Esophagus squamous epithelium (tissue), 5 donors: ENCODE results near the gene FCHSD2. TPM values are rescaled to one million over a fixed set of nuclear protein-coding genes. Genes with fewer than 3 reads are reported as not detected.

ENCODE experiments used
- DNase-seq: peaks from one replicate; lab custom pipeline; 2025; lab: John Stamatoyannopoulos, UW
- H3K27ac ChIP-seq, 4 donors: fragments of 200-600 bp; sonication (generic); one replicate each; pipeline ENCODE4 v1.5.1; 2016 to 2019; ENCODE audit warnings: mild to moderate bottlenecking in 1 of 4
- H3K27me3 ChIP-seq, 4 donors: fragments of 200-600 bp; sonication (generic); 1 replicate in 3 of 4; 2 replicates in 1 of 4; pipeline versions ENCODE4 v1.5.1 to v1.6.0; 2017 to 2021; ENCODE audit warnings: antibody characterized with exemption in 1 of 4
- H3K36me3 ChIP-seq, 3 donors: fragments of 200-600 bp; sonication (generic); one replicate each; pipeline ENCODE4 v1.5.1; 2016 to 2019
- H3K4me1 ChIP-seq, 3 donors: fragments of 200-600 bp; sonication (generic); one replicate each; pipeline ENCODE4 v1.5.1; 2017 to 2019
- H3K4me3 ChIP-seq, 4 donors: fragments of 200-600 bp; sonication (generic); 1 replicate in 3 of 4; 2 replicates in 1 of 4; pipeline ENCODE4 v1.5.1; 2016 to 2019; ENCODE audit warnings: mild to moderate bottlenecking in 2 of 4, moderate library complexity in 1 of 4
- H3K9me3 ChIP-seq, 3 donors: fragments of 200-600 bp; sonication (generic); one replicate each; pipeline ENCODE4 v1.5.1; 2016 to 2019
- CTCF ChIP-seq, 6 experiments: fragments of 450-650 bp in 4 of 6; fragments of 200-600 bp in 2 of 6; sonication (generic) in 2 of 6; IDR thresholded peaks; one replicate each; pipeline ENCODE4 v1.5.1; 2016 to 2019; ENCODE audit warnings: antibody characterized with exemption in 6 of 6, mild to moderate bottlenecking in 4 of 6, moderate library complexity in 4 of 6
- POLR2A ChIP-seq, 4 donors: fragments of 450-650 bp; IDR thresholded peaks; one replicate each; pipeline ENCODE4 v1.6.1; 2017; ENCODE audit warnings: antibody characterized with exemption in 4 of 4, mild to moderate bottlenecking in 4 of 4, moderate library complexity in 3 of 4
- WGBS, 2 donors: methylation state at CpG; one replicate each; pipeline ENCODE4 v1.1.5; 2018; 5-methylcytosine and 5-hydroxymethylcytosine counted together
- intact Hi-C: fragments of 100-400 bp; cut with DNase I; formaldehyde crosslinking; loops from one replicate; pipeline ENCODE4 v1.15.0; 2022
- total RNA-seq, 4 donors: library from RNA; depleted of rRNA; stranded (reverse); fragments of >200 nt; gene quantifications; one replicate each; pipeline ENCODE4 v1.1.0, GENCODE V29; 2016
- donor health status: DM: yes; HTN: yes; CAD: no.

Gene FCHSD2
- total RNA-seq, 4 donors from 2014 or later = 4.1 to 12.8 (median 6.8) TPM

- TF ChIP-seq POLR2A (IDR thresholded peaks at IDR 0.05) (no peak), CTCF (IDR thresholded peaks at IDR 0.05) (no peak)
- Histone ChIP-seq H3K27me3 (no peaks in the 10 kb centered on the region), H3K36me3 (peaks cover 0 to 31% (median 0%) of the 10 kb centered on the region in 3 donors), H3K9me3 (no peaks in the 10 kb centered on the region), H3K4me1 (no peaks in the 10 kb centered on the region), H3K27ac (no peak overlapping the region), H3K4me3 (no peak overlapping the region)
- DNase-seq = no peak
- intact Hi-C loops = no loop called here
These were observed 244.6 kb downstream of the FCHSD2 start for GRCh38 chr11:72897506-72897905.

GRCh38 chr11:72896431-72896830 lies 245.7 kb downstream of the FCHSD2 start:
- H3K9me3 ChIP-seq = no peaks in the 10 kb centered on the region
- no peak for TF ChIP-seq POLR2A (IDR thresholded peaks at IDR 0.05)
- TF ChIP-seq CTCF (IDR thresholded peaks at IDR 0.05) = no peak
- no peaks in the 10 kb centered on the region for H3K4me1 ChIP-seq
- WGBS, 2 donors = 67 to 89% methylated on average over 1 of the region's 1 CpG
- H3K36me3 ChIP-seq = peaks cover 0 to 22% (median 0%) of the 10 kb centered on the region in 3 donors
- H3K27me3 ChIP-seq = no peaks in the 10 kb centered on the region
- no peak overlapping the region for H3K4me3 ChIP-seq
- intact Hi-C loops = no loop called here
- no peak overlapping the region for H3K27ac ChIP-seq
- no peak for DNase-seq

- Histone ChIP-seq H3K4me1 (no peaks in the 10 kb centered on the region), H3K27me3 (no peaks in the 10 kb centered on the region), H3K36me3 (peaks cover 0 to 42% (median 4%) of the 10 kb centered on the region in 3 donors), H3K4me3 (no peak overlapping the region), H3K27ac (no peak overlapping the region), H3K9me3 (no peaks in the 10 kb centered on the region)
- TF ChIP-seq CTCF (IDR thresholded peaks at IDR 0.05) (no peak), POLR2A (IDR thresholded peaks at IDR 0.05) (no peak)
- DNase-seq = no peak
- 95 to 98% methylated on average over 2 of the region's 2 CpGs for WGBS, 2 donors
- intact Hi-C loops = no loop called here
These were observed 251.2 kb downstream of the FCHSD2 start for GRCh38 chr11:72890881-72891280.

- no peak for DNase-seq
- no peaks in the 10 kb centered on the region for H3K27me3 ChIP-seq
- no peak overlapping the region for H3K4me3 ChIP-seq
- TF ChIP-seq POLR2A (IDR thresholded peaks at IDR 0.05) = no peak
- no peak for TF ChIP-seq CTCF (IDR thresholded peaks at IDR 0.05)
- no peaks in the 10 kb centered on the region for H3K9me3 ChIP-seq
- H3K36me3 ChIP-seq = peaks cover 0 to 57% (median 4%) of the 10 kb centered on the region in 3 donors
- intact Hi-C loops = no loop called here
- H3K27ac ChIP-seq = no peak overlapping the region
- H3K4me1 ChIP-seq = no peaks in the 10 kb centered on the region
These were observed 255.5 kb downstream of the FCHSD2 start for GRCh38 chr11:72886619-72887018.

GRCh38 chr11:72885749-72886609 lies 256.1 kb downstream of the FCHSD2 start:
- no peaks in the 10 kb centered on the region for H3K9me3 ChIP-seq
- H3K4me1 ChIP-seq = no peaks in the 10 kb centered on the region
- H3K27ac ChIP-seq = no peak overlapping the region
- intact Hi-C loops = no loop called here
- DNase-seq = no peak
- no peaks in the 10 kb centered on the region for H3K27me3 ChIP-seq
- TF ChIP-seq POLR2A (IDR thresholded peaks at IDR 0.05) (no peak), CTCF (IDR thresholded peaks at IDR 0.05) (no peak)
- peaks cover 0 to 57% (median 4%) of the 10 kb centered on the region in 3 donors for H3K36me3 ChIP-seq
- no peak overlapping the region for H3K4me3 ChIP-seq
- 77 to 88% methylated on average over 3 of the region's 3 CpGs for WGBS, 2 donors
